Right lobe of liver (tissue), 6 donors: ENCODE measurements around the gene MRPL52. TPM values are rescaled to one million over a fixed set of nuclear protein-coding genes. Genes with fewer than 3 reads are reported as not detected.

ENCODE experiments used
- ATAC-seq, 4 donors: fragments of 200-7000 bp; cut with Tn5 transposase; one replicate each; pipeline ENCODE4 v1.9.1; 2020; ENCODE audit warnings: mild to moderate bottlenecking in 4 of 4, moderate library complexity in 4 of 4
- DNase-seq, 3 donors: peaks; one replicate each; pipeline ENCODE4 v3.0.0-alpha.2; 2020
- H3K27ac ChIP-seq, 3 donors: fragments of 200-600 bp; one replicate each; pipeline ENCODE4 v1.8.0; 2022
- H3K27me3 ChIP-seq, 2 donors: fragments of 200-600 bp; one replicate each; pipeline ENCODE4 v1.8.0; 2022
- H3K36me3 ChIP-seq, 4 donors: fragments of 200-600 bp; sonication (generic) in 1 of 4; one replicate each; pipeline versions ENCODE4 v1.5.1 to v1.8.0; 2017 to 2022; ENCODE audit warnings: control low read depth in 1 of 4
- H3K4me1 ChIP-seq, 4 donors: fragments of 200-600 bp; sonication (generic) in 1 of 4; one replicate each; pipeline versions ENCODE4 v1.5.1 to v1.8.0; 2017 to 2022; ENCODE audit warnings: control low read depth in 1 of 4
- H3K4me3 ChIP-seq, 3 donors: fragments of 200-600 bp; one replicate each; pipeline ENCODE4 v1.8.0; 2022
- H3K9me3 ChIP-seq, 4 donors: fragments of 200-600 bp; sonication (generic) in 1 of 4; one replicate each; pipeline versions ENCODE4 v1.5.1 to v1.8.0; 2017 to 2022; ENCODE audit warnings: control low read depth in 1 of 4
- POLR2A ChIP-seq: fragments of 450-650 bp; IDR thresholded peaks from one replicate; pipeline ENCODE4 v1.6.1; 2017; ENCODE audit warnings: antibody characterized with exemption, mild to moderate bottlenecking
- WGBS: methylation state at CpG from one replicate; pipeline ENCODE4 v1.1.6; 2018; ENCODE audit warnings: low coverage, low lambda C conversion rate; ENCODE audit not compliant: insufficient coverage; ENCODE audit errors: missing lambda C conversion rate; 5-methylcytosine and 5-hydroxymethylcytosine counted together
- intact Hi-C, 2 donors: fragments of 100-400 bp; cut with DNase I; formaldehyde crosslinking; loops; one replicate each; pipeline versions ENCODE4 v1.11.2 to v1.14.1; 2022
- total RNA-seq, 6 experiments: library from RNA; depleted of rRNA in 2 of 6; stranded (reverse); fragments of >200 nt in 2 of 6; fragmentation: NEBNext Ultra II Directional in 3 of 6; extraction: Animal tissue kit (Norgen Biotek cat#: 25700) in 3 of 6; gene quantifications; one replicate each; pipeline versions ENCODE4 v1.1.0 to v1.2.4, GENCODE V29; 2016 to 2023
- TF ChIP-seq, protein P1 (sequence below), 4 donors: fragments of 200-600 bp in 3 of 4; fragments of 450-650 bp in 1 of 4; IDR thresholded peaks; one replicate each; pipeline versions ENCODE4 v1.5.1 to v1.8.0; 2016 to 2022; ENCODE audit warnings: antibody characterized with exemption in 4 of 4, mild to moderate bottlenecking in 2 of 4
- donor health status: DM: no; HTN: yes; CAD: no.
- donor health status: DM: no; HTN: no; CAD: no.
- donor health status: DM: no; HTN: no; CAD: no.
- donor health status: DM: no; HTN: yes; CAD: no.
- donor health status: DM: no; HTN: yes; CAD: no.

The MRPL52 gene
- total RNA-seq, 6 experiments from 2014 or later, result 42.0 to 96.6 (median 47.6) TPM

DNA sequence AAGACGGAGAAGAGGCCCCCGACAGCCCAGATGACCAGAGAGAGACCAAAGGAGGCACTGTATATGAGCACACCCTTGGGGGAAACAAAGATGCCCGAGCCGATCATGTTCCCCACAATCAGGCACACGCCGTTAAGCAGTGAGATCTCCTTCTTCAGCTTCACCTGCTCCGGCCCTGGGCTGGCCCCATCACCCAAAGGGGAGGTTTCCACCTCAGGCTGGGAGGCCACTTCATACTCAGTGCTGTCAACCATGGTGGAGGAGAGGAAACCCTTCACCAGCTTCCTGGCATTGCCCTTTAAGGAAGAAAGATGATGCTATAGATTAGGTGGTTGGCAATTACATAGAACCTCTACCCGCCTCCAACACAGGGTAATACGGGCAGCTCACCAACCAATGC lies 16.5 kb upstream of the MRPL52 start:
- DNase-seq, result no peak
- no peak for TF ChIP-seq POLR2A
- TF ChIP-seq, protein P1, sequence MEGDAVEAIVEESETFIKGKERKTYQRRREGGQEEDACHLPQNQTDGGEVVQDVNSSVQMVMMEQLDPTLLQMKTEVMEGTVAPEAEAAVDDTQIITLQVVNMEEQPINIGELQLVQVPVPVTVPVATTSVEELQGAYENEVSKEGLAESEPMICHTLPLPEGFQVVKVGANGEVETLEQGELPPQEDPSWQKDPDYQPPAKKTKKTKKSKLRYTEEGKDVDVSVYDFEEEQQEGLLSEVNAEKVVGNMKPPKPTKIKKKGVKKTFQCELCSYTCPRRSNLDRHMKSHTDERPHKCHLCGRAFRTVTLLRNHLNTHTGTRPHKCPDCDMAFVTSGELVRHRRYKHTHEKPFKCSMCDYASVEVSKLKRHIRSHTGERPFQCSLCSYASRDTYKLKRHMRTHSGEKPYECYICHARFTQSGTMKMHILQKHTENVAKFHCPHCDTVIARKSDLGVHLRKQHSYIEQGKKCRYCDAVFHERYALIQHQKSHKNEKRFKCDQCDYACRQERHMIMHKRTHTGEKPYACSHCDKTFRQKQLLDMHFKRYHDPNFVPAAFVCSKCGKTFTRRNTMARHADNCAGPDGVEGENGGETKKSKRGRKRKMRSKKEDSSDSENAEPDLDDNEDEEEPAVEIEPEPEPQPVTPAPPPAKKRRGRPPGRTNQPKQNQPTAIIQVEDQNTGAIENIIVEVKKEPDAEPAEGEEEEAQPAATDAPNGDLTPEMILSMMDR (IDR thresholded peaks at IDR 0.05), result no peak
- Histone ChIP-seq H3K4me1 (no peaks in the 10 kb centered on the region), H3K4me3 (no peak overlapping the region), H3K36me3 (no peaks in the 10 kb centered on the region), H3K27me3 (no peaks in the 10 kb centered on the region), H3K27ac (no peak overlapping the region), H3K9me3 (no peaks in the 10 kb centered on the region)
- intact Hi-C loops, result no loop called here
- ATAC-seq, result no peak
- WGBS, result 51% methylated on average over 5 of the region's 9 CpGs

DNA sequence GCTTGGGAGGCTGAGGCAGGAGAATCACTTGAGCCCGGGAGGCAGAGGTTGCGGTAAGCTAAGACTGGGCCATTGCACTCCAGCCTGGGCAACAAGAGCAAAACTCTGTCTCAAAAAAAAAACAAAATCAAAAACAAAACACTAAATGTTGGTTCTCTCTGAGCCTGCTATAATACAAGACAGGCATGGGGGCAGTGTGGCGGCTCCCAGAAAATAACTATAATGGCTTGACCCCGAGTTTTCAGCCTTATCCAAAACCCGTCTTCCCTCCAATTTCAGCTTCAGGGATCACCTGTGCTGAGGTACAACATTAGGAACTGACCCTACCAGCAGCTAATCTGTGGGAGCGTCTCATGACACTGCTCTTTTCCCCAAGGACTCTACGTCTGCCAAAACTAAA lies 15.3 kb upstream of the MRPL52 start:
- intact Hi-C loops, result no loop called here
- Histone ChIP-seq H3K9me3 (no peaks in the 10 kb centered on the region), H3K4me3 (peak overlapping the region in 1 of 3 donors; percentile 31), H3K4me1 (no peaks in the 10 kb centered on the region), H3K27me3 (no peaks in the 10 kb centered on the region), H3K36me3 (no peaks in the 10 kb centered on the region), H3K27ac (peak overlapping the region in 1 of 3 donors; percentile 10)
- WGBS, result 62% methylated on average over 6 of the region's 7 CpGs
- ATAC-seq, result no peak
- no peak for TF ChIP-seq POLR2A
- TF ChIP-seq, protein P1 (IDR thresholded peaks at IDR 0.05), result no peak
- no peak for DNase-seq

DNA sequence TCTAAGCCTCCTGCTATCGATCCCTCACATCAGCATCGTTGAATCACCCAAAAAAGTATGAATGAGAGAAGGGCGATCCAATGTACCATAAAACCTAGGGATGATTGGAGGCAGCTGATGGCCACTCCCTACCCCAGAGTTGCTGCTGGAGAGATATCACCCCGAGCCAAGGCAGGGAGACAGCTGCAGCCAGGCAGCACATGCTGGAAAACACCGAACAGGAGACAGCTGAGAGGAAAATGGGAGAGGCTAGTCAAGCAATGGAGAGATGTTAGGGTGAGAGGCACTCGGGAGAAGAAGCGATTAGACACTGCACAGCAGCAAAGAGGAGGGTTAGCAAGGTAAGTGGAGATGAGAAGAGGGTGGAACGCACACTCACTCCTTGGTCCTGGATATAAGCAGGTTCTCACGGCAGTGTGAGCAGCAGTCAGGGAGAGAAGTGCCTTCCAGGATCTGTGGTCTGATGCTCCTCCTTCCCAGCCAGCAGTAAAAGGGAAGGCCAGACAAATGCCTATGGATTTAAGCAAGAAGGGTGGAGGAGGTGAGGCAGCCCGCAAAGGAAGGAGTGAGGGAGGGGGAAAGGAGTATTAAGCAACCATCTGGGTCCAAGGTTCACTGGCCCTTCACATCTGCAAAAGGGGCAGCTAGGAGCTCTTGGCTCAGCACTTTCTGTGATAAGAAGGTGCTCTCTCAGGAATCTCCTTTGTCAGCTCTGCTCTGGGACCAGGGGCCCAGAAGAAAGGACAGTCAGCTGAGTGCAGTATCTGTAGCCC lies 14.6 kb upstream of the MRPL52 start, which contains the start of gene SLC7A7:
TSS of gene SLC7A7 (minus strand) at position 495 of the 773 bp plus-strand sequence. CDS start 2,037 bp downstream, outside the sequence.
- no peak for DNase-seq
- WGBS, result 31% methylated on average over 10 of the region's 10 CpGs
- TF ChIP-seq POLR2A, result no peak

DNA sequence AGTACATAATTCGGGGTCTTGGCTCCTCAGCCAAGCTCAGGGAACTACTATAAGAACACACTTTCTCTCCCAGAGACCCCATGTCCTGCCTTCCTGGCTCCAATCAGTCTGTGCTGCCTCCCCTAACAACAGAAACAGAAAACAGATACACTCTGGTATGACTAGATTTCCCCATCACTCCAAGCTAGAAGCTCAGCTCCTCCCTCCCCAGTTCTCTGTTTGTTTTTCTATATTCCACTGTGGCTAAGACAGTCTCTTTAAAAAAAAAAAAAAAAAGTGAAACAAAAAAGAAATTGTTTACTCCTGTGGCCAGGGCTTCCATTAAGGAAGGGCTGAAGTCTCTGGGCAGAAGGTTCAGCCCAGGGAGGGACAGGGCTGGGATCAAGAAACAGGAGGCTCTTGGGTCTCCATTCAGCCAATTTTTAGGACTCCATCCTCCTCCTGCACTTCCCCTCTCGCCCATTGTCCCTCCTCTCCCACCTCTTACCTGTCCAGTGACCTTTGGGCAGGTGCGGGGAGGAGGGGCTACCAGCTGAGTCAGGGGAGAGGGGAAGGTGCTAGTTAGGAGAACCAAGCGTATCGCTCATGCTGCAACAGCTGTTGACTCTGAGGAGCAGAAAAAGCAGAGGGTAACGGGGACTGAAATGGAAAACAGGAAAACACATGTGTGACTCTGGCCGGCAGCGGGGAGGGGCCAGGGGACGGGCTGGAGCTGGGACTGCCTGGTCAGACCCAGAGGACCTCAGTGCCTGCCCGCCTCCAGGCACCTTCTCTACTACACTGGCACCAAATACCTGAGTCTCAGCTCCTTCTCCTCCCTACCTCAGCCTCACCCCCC lies 10.3 kb upstream of the MRPL52 start:
- Histone ChIP-seq H3K27ac (peak overlapping the region; percentile 43 to 63 (median 50)), H3K36me3 (no peaks in the 10 kb centered on the region), H3K9me3 (no peaks in the 10 kb centered on the region), H3K27me3 (no peaks in the 10 kb centered on the region), H3K4me3 (peak overlapping the region; percentile 21 to 29 (median 25)), H3K4me1 (peaks cover 0 to 13% (median 0%) of the 10 kb centered on the region in 4 donors)
- peak; percentile 30 to 64 (median 52) for ATAC-seq
- intact Hi-C loops, result no loop called here
- peak in 2 of 3 donors; percentile 69 to 70 for DNase-seq
- TF ChIP-seq, protein P1 (IDR thresholded peaks at IDR 0.05), result no peak
- TF ChIP-seq POLR2A, result no peak
- 7% methylated on average over 9 of the region's 10 CpGs for WGBS

More for the DNA sequence above, 14.6 kb upstream of the MRPL52 start, which contains the start of gene SLC7A7:
- Histone ChIP-seq H3K4me1 (no peaks in the 10 kb centered on the region), H3K27me3 (no peaks in the 10 kb centered on the region), H3K4me3 (peak within 1 kb of the TSS in 1 of 3 donors; percentile 31), H3K9me3 (no peaks in the 10 kb centered on the region), H3K27ac (peak within 1 kb of the TSS in 2 of 3 donors; percentile 10 to 47), H3K36me3 (no peaks in the 10 kb centered on the region)
- intact Hi-C loops, result no loop called here
- peak in 3 of 4 donors; percentile 2 to 38 (median 37) for ATAC-seq
